ENCODE measurements around the gene IGDCC3.

Gene IGDCC3

GRCh38 chr15:65318870-65319356, 58.9 kb downstream of the IGDCC3 start:
- DNase-seq, result peak; percentile 53

- no peak for DNase-seq
Observed at GRCh38 chr15:65312400-65312916, 65.3 kb downstream of the IGDCC3 start.

- no peak for DNase-seq
Observed at GRCh38 chr15:65311760-65312159, 66.0 kb downstream of the IGDCC3 start.

GRCh38 chr15:65310431-65311137, 67.2 kb downstream of the IGDCC3 start:
- DNase-seq, result no peak

- DNase-seq, result no peak
Observed at GRCh38 chr15:65309882-65310418, 67.9 kb downstream of the IGDCC3 start.

GRCh38 chr15:65307978-65308377, 69.8 kb downstream of the IGDCC3 start:
- DNase-seq, result no peak

GRCh38 chr15:65306551-65306950, 71.3 kb downstream of the IGDCC3 start:
- no peak for DNase-seq

- DNase-seq, result no peak
Observed at GRCh38 chr15:65305776-65306175, 72.0 kb downstream of the IGDCC3 start.

- DNase-seq, result no peak
Observed at GRCh38 chr15:65305150-65305758, 72.5 kb downstream of the IGDCC3 start.

GRCh38 chr15:65304381-65305149, 73.2 kb downstream of the IGDCC3 start, which contains the start of gene RNU5B-1:
Gene RNU5B-1 (plus strand): TSS chr15:65304677.
- peak; percentile 87 for DNase-seq

GRCh38 chr15:65303687-65304380, 74.0 kb downstream of the IGDCC3 start:
- DNase-seq, result peak; percentile 67

- no peak for DNase-seq
Observed at GRCh38 chr15:65302061-65302460, 75.7 kb downstream of the IGDCC3 start.

- DNase-seq, result no peak
Observed at GRCh38 chr15:65300924-65301441, 76.8 kb downstream of the IGDCC3 start.

GRCh38 chr15:65298731-65299130, 79.1 kb downstream of the IGDCC3 start:
- DNase-seq, result no peak

- no peak for DNase-seq
Observed at GRCh38 chr15:65292938-65293518, 84.8 kb downstream of the IGDCC3 start.

GRCh38 chr15:65290228-65290627, 87.6 kb downstream of the IGDCC3 start:
- no peak for DNase-seq

- no peak for DNase-seq
Observed at GRCh38 chr15:65289261-65289854, 88.4 kb downstream of the IGDCC3 start.

GRCh38 chr15:65287520-65287855, 90.3 kb downstream of the IGDCC3 start:
- no peak for DNase-seq

GRCh38 chr15:65286704-65287519, 90.9 kb downstream of the IGDCC3 start, which contains the start of gene PARP16:
Gene PARP16 (minus strand): TSS chr15:65286883. CDS start chr15:65286426, 457 bp downstream.
- peak; percentile 62 for DNase-seq

GRCh38 chr15:65286069-65286703, 91.6 kb downstream of the IGDCC3 start:
- no peak for DNase-seq
